HEK293T (cell line): ENCODE measurements around the gene LRMDA.

Experiments
- ARNT ChIP-seq: fragments of 450-650 bp; IDR thresholded peaks from 2 replicates; pipeline ENCODE4 v1.6.1; 2017; ENCODE audit warnings: mild to moderate bottlenecking
- BHLHE40 ChIP-seq: fragments of 450-650 bp; IDR thresholded peaks from 2 replicates; pipeline ENCODE4 v1.6.1; 2016; ENCODE audit warnings: mild to moderate bottlenecking, moderate library complexity, borderline replicate concordance
- CTBP1 ChIP-seq: fragments of 450-650 bp; IDR thresholded peaks from 2 replicates; pipeline ENCODE4 v1.6.1; 2016; ENCODE audit warnings: borderline replicate concordance
- FOXA1 ChIP-seq: fragments of 450-650 bp; IDR thresholded peaks from 2 replicates; pipeline ENCODE4 v1.6.1; 2016; ENCODE audit warnings: mild to moderate bottlenecking
- FOXK2 ChIP-seq: fragments of 450-650 bp; IDR thresholded peaks from 2 replicates; pipeline ENCODE4 v1.6.1; 2016; ENCODE audit warnings: mild to moderate bottlenecking
- FOXM1 ChIP-seq: fragments of 450-650 bp; IDR thresholded peaks from 2 replicates; pipeline ENCODE4 v1.6.1; 2017; ENCODE audit warnings: mild to moderate bottlenecking, borderline replicate concordance
- HDGF ChIP-seq: fragments of 450-650 bp; IDR thresholded peaks from 2 replicates; pipeline ENCODE4 v1.6.1; 2017; ENCODE audit warnings: antibody characterized with exemption, borderline replicate concordance
- L3MBTL2 ChIP-seq: fragments of 450-650 bp; conservative IDR thresholded peaks from 2 replicates; pipeline ENCODE4 v1.6.1; 2016; ENCODE audit warnings: mild to moderate bottlenecking
- LEF1 ChIP-seq: fragments of 450-650 bp; IDR thresholded peaks from 2 replicates; pipeline ENCODE4 v1.6.1; 2017; ENCODE audit warnings: mild to moderate bottlenecking, borderline replicate concordance
- NFRKB ChIP-seq: fragments of 450-650 bp; IDR thresholded peaks from 2 replicates; pipeline ENCODE4 v1.6.1; 2016; ENCODE audit warnings: mild to moderate bottlenecking, moderate library complexity
- PKNOX1 ChIP-seq: fragments of 450-650 bp; IDR thresholded peaks from 2 replicates; pipeline ENCODE4 v1.6.1; 2016
- SP1 ChIP-seq: fragments of 450-650 bp; IDR thresholded peaks from 2 replicates; pipeline ENCODE4 v1.6.1; 2017
- SUZ12 ChIP-seq: fragments of 450-650 bp; IDR thresholded peaks from 2 replicates; pipeline ENCODE4 v1.6.1; 2016; ENCODE audit warnings: mild to moderate bottlenecking
- TARDBP ChIP-seq: fragments of 450-650 bp; IDR thresholded peaks from 2 replicates; pipeline ENCODE4 v1.6.1; 2016

GRCh38 chr10:76252733-76253132 lies 821.3 kb downstream of the LRMDA start:
- TF ChIP-seq BHLHE40 (no peak), LEF1 (no peak), HDGF (no peak), PKNOX1 (no peak), FOXK2 (no peak), ARNT (no peak), SP1 (no peak), NFRKB (no peak), FOXM1 (no peak), FOXA1 (no peak), CTBP1 (no peak), SUZ12 (no peak), L3MBTL2 (no peak), TARDBP (no peak)
